Adipocyte (in vitro differentiated cells): ENCODE results near the gene OR2Y1.
"Not testable (repeated sequence)": the region's sequence is repeated elsewhere in the genome, so short reads cannot be mapped to it uniquely, and the experiment has no call there.

Experiments used
- DNase-seq: peaks from one replicate; pipeline ENCODE4 v3.0.0-alpha.2; 2015; ENCODE audit warnings: low read depth
- H3K27me3 ChIP-seq: replicated peaks from 2 replicates; pipeline ENCODE4 v1.7.0; 2013; ENCODE audit warnings: mild to moderate bottlenecking, low read length, moderate library complexity; ENCODE audit not compliant: control insufficient read depth, insufficient read depth
- H3K36me3 ChIP-seq: 2 replicates; pipeline ENCODE4 v1.7.0; 2013; ENCODE audit warnings: low read length, mild to moderate bottlenecking, moderate library complexity; ENCODE audit not compliant: control insufficient read depth, insufficient read depth, severe bottlenecking
- H3K4me1 ChIP-seq: 2 replicates; pipeline ENCODE4 v1.7.0; 2013; ENCODE audit warnings: mild to moderate bottlenecking, low read length, moderate library complexity; ENCODE audit not compliant: control insufficient read depth, insufficient read depth
- H3K4me3 ChIP-seq: 2 replicates; pipeline ENCODE4 v1.7.0; 2013; ENCODE audit warnings: mild to moderate bottlenecking, low read length, moderate library complexity
- H3K9ac ChIP-seq: 2 replicates; pipeline ENCODE4 v1.7.0; 2013; ENCODE audit warnings: mild to moderate bottlenecking, low read length, moderate library complexity
- H3K9me3 ChIP-seq: 2 replicates; pipeline ENCODE4 v1.7.0; 2013; ENCODE audit warnings: mild to moderate bottlenecking, low read length, moderate library complexity; ENCODE audit not compliant: control insufficient read depth

The OR2Y1 gene

DNA sequence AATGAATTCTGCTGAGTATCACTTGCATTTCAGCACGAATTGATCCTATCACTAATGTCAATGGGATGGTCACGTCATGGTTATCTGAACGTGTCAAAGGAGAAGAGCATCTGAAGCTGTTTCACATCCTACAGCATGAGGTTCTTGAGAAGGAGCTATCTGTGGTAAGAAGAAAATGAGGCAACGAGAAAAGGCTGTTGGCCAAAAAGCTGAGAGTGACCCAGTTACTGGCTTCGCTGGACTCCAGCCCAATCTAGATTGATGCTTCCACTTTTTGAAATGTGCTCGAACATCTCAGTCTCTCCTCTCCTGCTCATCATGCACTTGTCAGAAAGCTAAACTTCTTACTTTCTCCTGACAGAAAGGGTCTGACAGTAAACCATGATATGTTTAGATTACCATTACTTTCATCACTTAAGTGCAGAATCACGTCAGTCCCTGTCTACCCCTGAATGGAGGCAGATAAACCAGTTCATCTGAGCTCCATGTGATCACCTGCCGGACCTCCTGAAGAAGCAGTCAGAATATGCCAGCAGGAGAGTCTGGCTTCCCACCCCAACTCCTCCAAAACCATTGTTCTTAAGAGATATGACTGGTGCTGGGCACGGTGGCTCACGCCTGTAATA, 40.2 kb upstream of the OR2Y1 start:
- Histone ChIP-seq H3K4me3 (no peak overlapping the region), H3K27me3 (no peaks in the 10 kb centered on the region), H3K9ac (no peak overlapping the region), H3K4me1 (peaks cover 5% of the 10 kb centered on the region), H3K36me3 (no peaks in the 10 kb centered on the region), H3K9me3 (no peaks in the 10 kb centered on the region)
- DNase-seq = no peak

- Histone ChIP-seq H3K4me3 (no peak overlapping the region), H3K27me3 (no peaks in the 10 kb centered on the region), H3K4me1 (no peaks in the 10 kb centered on the region), H3K9ac (no peak overlapping the region), H3K36me3 (no peaks in the 10 kb centered on the region), H3K9me3 (no peaks in the 10 kb centered on the region)
- DNase-seq = no peak
Observed at GRCh38 chr5:180777475-180777874, 37.6 kb upstream of the OR2Y1 start.

DNA sequence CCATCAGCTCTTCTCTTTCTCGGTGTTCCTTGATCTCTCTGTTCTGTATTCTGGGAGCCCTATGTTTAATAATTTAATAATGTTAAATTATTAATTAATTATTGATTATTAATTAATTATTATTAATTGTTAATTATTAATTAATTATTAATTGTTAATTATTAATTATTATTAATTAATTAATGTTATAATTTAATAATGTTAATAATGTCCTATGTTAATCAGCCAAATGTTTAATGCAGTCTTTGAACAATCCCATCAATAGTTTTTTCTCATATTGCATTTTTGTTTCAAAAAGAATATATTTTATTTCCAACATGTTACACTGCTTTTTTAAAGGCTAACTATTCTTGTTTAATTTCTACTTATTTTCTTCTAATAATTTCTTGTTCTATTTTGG, 36.5 kb upstream of the OR2Y1 start:
- Histone ChIP-seq H3K9me3 (peaks cover 5% of the 10 kb centered on the region), H3K4me1 (no peaks in the 10 kb centered on the region), H3K4me3 (no peak overlapping the region), H3K36me3 (no peaks in the 10 kb centered on the region), H3K9ac (no peak overlapping the region), H3K27me3 (no peaks in the 10 kb centered on the region)
- DNase-seq = no peak

GRCh38 chr5:180775624-180776023, 35.8 kb upstream of the OR2Y1 start:
- H3K9me3 ChIP-seq = peaks cover 5% of the 10 kb centered on the region
- no peak overlapping the region for H3K4me3 ChIP-seq
- no peaks in the 10 kb centered on the region for H3K4me1 ChIP-seq
- no peak for DNase-seq
- H3K36me3 ChIP-seq = no peaks in the 10 kb centered on the region
- no peak overlapping the region for H3K9ac ChIP-seq
- H3K27me3 ChIP-seq = no peaks in the 10 kb centered on the region

- H3K9me3 ChIP-seq = peaks cover 10% of the 10 kb centered on the region
- no peaks in the 10 kb centered on the region for H3K36me3 ChIP-seq
- no peaks in the 10 kb centered on the region for H3K27me3 ChIP-seq
- DNase-seq = no peak
- H3K4me1 ChIP-seq = no peaks in the 10 kb centered on the region
- H3K9ac ChIP-seq = no peak overlapping the region
- no peak overlapping the region for H3K4me3 ChIP-seq
Observed at GRCh38 chr5:180771839-180772238, 32.0 kb upstream of the OR2Y1 start.

GRCh38 chr5:180769821-180770220, 30.0 kb upstream of the OR2Y1 start:
- Histone ChIP-seq H3K4me3 (no peak overlapping the region), H3K4me1 (no peaks in the 10 kb centered on the region), H3K9ac (no peak overlapping the region), H3K27me3 (no peaks in the 10 kb centered on the region), H3K36me3 (no peaks in the 10 kb centered on the region), H3K9me3 (peaks cover 10% of the 10 kb centered on the region)
- no peak for DNase-seq

DNA sequence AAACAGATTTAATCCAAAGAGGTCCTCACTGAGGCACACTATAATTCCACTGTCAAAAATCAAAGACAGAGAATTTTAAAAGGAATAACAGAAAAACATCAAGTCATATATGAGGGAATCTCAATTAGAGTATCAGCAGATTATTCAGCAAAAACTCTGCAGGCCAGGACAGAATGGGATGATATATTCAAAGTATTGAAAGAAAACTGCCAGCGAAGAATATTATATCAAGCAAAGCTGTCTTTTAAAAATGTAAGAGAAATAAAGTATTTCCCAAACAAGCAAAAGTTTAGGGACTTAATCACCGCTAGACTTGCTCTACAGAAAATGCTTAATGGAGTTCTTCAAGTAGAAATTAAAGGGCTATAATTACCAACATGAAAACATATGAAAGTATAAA, 15.7 kb upstream of the OR2Y1 start:
- Histone ChIP-seq H3K4me3 (no peak overlapping the region), H3K27me3 (peaks cover 5% of the 10 kb centered on the region), H3K9me3 (peaks cover 20% of the 10 kb centered on the region), H3K36me3 (no peaks in the 10 kb centered on the region), H3K9ac (no peak overlapping the region), H3K4me1 (no peaks in the 10 kb centered on the region)
- DNase-seq = no peak

DNA sequence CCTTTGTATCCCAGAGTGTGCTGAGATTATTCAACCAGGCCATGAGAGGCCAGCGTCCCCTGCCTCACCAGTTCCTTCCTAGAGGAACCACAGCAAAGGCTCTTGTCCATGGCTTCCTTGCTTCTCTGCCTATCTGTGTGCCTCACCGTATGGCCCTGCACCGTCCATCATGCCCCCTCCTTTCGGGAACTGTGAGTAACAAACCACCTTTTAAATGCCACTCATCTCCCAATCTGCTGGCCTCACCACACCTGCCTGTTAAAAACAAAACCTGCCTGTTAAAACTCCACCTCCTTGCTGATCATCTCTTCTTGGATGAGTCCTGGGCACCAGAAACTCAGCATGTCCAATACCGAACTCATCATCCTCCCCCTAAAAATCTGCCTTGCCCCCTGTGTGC, 4.4 kb upstream of the OR2Y1 start:
- H3K9me3 ChIP-seq = no peaks in the 10 kb centered on the region
- H3K27me3 ChIP-seq = peaks cover 26% of the 10 kb centered on the region
- no peak for DNase-seq
- H3K9ac ChIP-seq = no peak overlapping the region
- no peaks in the 10 kb centered on the region for H3K36me3 ChIP-seq
- H3K4me3 ChIP-seq = no peak overlapping the region
- H3K4me1 ChIP-seq = no peaks in the 10 kb centered on the region

DNA sequence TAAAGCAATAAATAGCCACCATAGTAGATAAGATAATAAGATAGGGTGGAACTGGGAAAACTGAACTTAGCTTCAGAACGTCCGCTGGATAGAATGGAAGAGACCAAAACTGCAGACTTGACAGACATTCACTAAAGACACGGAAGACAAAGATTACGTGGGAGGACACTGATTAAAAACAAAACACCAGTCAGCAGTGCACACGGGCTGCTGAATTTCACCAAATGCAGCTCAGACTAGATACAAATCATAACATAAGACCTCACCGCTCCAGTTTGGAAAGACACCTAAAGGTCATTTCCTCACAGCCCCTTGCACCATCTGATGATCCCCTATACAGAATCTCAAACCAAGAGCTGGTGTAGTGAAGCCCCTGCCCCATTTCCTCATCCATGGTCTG, 2.9 kb upstream of the OR2Y1 start:
- Histone ChIP-seq H3K27me3 (peaks cover 32% of the 10 kb centered on the region), H3K9me3 (no peaks in the 10 kb centered on the region), H3K36me3 (no peaks in the 10 kb centered on the region), H3K4me3 (no peak overlapping the region), H3K4me1 (no peaks in the 10 kb centered on the region), H3K9ac (no peak overlapping the region)
- DNase-seq = no peak

GRCh38 chr5:180740953-180741352, 1.1 kb upstream of the OR2Y1 start:
- H3K4me1 ChIP-seq, H3K9ac ChIP-seq, H3K9me3 ChIP-seq, H3K36me3 ChIP-seq, DNase-seq, H3K4me3 ChIP-seq: not testable (repeated sequence)
- peaks cover 31% of the 10 kb centered on the region for H3K27me3 ChIP-seq

DNA sequence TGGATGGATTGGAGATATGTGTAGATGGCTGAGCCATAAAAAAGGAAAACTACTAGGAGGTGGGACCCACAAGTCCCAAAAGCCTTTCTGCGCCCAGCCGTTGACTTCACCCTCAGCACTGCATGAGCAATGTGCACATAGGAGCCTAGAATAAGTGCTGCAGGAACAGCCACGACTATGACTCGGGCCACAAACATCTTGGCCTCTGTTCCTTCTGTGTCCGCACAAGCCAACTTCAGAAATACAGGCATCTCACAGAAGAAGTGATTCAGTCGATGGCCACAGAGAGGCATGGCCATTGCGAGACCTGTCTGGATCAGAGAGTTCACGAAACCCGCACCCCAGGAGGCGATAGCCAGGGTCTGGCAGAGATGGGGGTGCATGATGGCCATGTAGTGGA, 587 bp downstream of the OR2Y1 start:
- H3K27me3 ChIP-seq = peaks cover 19% of the 10 kb centered on the region
- H3K9me3 ChIP-seq = peaks cover 2% of the 10 kb centered on the region
- no peaks in the 10 kb centered on the region for H3K4me1 ChIP-seq
- no peaks in the 10 kb centered on the region for H3K36me3 ChIP-seq
- H3K9ac ChIP-seq = no peak overlapping the region
- no peak for DNase-seq
- no peak overlapping the region for H3K4me3 ChIP-seq

DNA sequence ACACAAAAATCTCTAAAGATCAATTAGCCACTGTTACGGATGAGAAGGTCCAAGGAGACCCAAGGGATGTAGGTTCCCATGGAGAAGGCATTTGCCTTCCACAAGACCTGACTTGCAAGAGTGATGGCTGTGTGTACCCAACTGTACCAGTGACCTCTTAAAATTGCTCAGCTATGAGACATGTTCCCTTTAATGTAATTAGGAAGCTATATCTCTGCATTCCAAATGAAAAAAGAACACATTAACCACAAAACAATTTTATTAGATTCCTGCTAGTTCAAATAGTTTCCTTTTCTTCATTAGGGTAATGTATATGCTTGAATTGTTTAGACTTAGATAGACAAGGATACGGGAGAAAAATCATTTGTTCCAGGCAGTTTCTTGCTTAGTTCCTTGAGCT, 3.3 kb downstream of the OR2Y1 start:
- H3K27me3 ChIP-seq = peaks cover 6% of the 10 kb centered on the region
- H3K4me1 ChIP-seq = no peaks in the 10 kb centered on the region
- no peaks in the 10 kb centered on the region for H3K36me3 ChIP-seq
- H3K9ac ChIP-seq = no peak overlapping the region
- no peak for DNase-seq
- H3K4me3 ChIP-seq = no peak overlapping the region
- peaks cover 5% of the 10 kb centered on the region for H3K9me3 ChIP-seq
